SH-SY5Y (cell line): ENCODE measurements around the gene BCR.

Source experiments
- GATA2 ChIP-seq: IDR thresholded peaks from 2 replicates; pipeline ENCODE4 v1.6.1; 2011; ENCODE audit warnings: mild to moderate bottlenecking, low read depth, low read length
- GATA3 ChIP-seq: IDR thresholded peaks from 2 replicates; pipeline ENCODE4 v1.6.1; 2011; ENCODE audit warnings: low read depth, mild to moderate bottlenecking, low read length, moderate library complexity

DNA sequence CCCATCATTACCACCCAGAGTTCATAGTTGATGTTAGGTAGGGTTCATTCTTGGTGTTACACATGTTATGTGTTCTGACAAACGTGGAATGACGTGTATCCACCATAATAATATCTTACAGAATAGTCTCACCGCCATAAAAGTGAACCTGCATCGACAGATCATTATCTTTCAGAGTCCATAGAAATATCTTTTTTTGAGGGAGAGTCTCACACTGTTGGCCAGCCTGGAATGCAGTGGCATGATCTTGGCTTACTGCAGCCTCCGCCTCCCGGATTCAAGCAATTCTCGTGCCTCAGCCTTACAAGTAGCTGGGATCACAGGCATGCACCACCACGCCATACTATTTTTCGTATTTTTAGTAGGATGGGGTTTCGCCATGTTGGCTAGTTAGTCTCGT is 113.9 kb downstream of the BCR start:
- TF ChIP-seq GATA3 (no peak), GATA2 (no peak)
